Measurements from ENCODE around the gene ATRNL1.

Gene ATRNL1

GRCh38 chr10:115964827-115965226, 871.7 kb downstream of the ATRNL1 start:
- Histone ChIP-seq H3K9ac (ENCODE audit: low read depth, low read length) (no peak overlapping the region), H3K9me3 (ENCODE audit: control insufficient read depth, insufficient read depth, low read length) (no peaks in the 10 kb centered on the region), H3K36me3 (ENCODE audit: insufficient read depth, low read length) (no peaks in the 10 kb centered on the region), H3K4me1 (ENCODE audit: insufficient read depth, low read length) (no peaks in the 10 kb centered on the region)

GRCh38 chr10:115965376-115965775, 872.2 kb downstream of the ATRNL1 start:
- no peaks in the 10 kb centered on the region for H3K4me1 ChIP-seq (ENCODE audit: insufficient read depth, low read length)
- no peaks in the 10 kb centered on the region for H3K36me3 ChIP-seq (ENCODE audit: insufficient read depth, low read length)
- no peak overlapping the region for H3K9ac ChIP-seq (ENCODE audit: low read depth, low read length)
- no peaks in the 10 kb centered on the region for H3K9me3 ChIP-seq (ENCODE audit: control insufficient read depth, insufficient read depth, low read length)

DNA sequence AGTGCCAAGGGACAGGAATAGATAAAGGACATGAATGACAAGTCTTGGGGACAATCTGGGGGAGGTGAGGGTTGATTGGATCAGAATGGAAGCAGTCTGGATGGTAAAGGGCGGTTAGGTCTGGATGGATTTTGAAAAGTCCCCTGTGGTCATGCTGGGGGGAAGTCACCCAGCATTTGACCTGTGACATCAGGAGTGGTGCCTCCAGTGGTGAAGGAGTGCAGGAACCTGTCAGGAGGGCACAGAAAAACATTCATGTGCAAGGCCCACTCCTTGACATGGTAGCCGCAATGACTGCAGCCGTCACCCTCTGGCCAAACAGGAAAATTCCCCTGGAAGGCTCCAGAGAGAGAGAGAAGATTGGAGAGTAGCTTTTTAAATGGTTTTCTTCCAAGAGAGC, 875.1 kb downstream of the ATRNL1 start:
- no peak overlapping the region for H3K9ac ChIP-seq (ENCODE audit: low read depth, low read length)
- no peaks in the 10 kb centered on the region for H3K36me3 ChIP-seq (ENCODE audit: insufficient read depth, low read length)
- H3K4me1 ChIP-seq (ENCODE audit: insufficient read depth, low read length): no peaks in the 10 kb centered on the region
- no peaks in the 10 kb centered on the region for H3K9me3 ChIP-seq (ENCODE audit: control insufficient read depth, insufficient read depth, low read length)

- Histone ChIP-seq H3K9me3 (ENCODE audit: control insufficient read depth, insufficient read depth, low read length) (0 out of 2 replicates have a peak, but pooled peaks cover 3% of the 10 kb centered on the region), H3K4me1 (ENCODE audit: insufficient read depth, low read length) (no peaks in the 10 kb centered on the region), H3K36me3 (ENCODE audit: insufficient read depth, low read length) (no peaks in the 10 kb centered on the region), H3K9ac (ENCODE audit: low read depth, low read length) (no peak overlapping the region)
These were observed 876.4 kb downstream of the ATRNL1 start for GRCh38 chr10:115969591-115969990.

DNA sequence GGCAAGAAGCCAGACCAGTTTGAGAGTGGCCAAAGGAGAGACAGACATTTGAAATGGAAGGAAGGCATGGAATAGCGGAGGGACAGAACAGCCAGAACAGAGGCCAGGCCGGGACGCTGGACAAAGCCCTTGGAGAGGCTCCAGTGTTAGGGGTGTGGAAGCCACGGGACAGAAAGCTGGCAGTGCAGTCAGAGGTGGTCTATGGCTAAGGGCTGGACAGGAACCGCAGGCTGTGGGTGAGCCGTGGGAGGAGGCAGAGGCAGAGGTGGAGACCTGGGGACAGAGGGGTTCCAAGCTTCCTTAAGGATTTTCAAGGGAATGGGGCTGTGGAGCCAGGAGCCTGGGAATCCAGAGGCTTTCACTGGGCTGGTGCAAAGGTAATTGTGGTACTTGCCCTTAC, 878.8 kb downstream of the ATRNL1 start:
- Histone ChIP-seq H3K9me3 (ENCODE audit: control insufficient read depth, insufficient read depth, low read length) (0 out of 2 replicates have a peak, but pooled peaks cover 3% of the 10 kb centered on the region), H3K9ac (ENCODE audit: low read depth, low read length) (no peak overlapping the region), H3K4me1 (ENCODE audit: insufficient read depth, low read length) (0 out of 2 replicates have a peak, but pooled peaks cover 3% of the 10 kb centered on the region), H3K36me3 (ENCODE audit: insufficient read depth, low read length) (no peaks in the 10 kb centered on the region)

DNA sequence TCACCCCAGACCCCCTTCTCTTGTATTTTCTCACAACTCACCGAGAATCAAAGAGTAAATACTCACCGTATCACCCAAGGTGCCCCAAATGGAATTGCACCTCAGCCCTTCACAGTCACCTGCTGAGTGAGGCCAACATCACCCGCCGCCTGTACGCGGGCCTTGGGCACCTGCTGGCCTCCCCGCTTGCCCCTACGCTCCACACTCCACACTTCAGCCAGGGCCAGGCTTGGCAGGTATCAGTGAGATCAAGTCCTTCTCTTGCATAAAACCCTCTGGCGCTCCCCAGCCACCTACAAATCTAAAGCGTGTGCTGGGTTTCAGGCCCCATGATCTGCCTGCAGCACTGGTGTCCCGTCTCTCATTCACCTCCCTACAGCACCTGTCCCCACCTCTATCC, 879.3 kb downstream of the ATRNL1 start:
- H3K9me3 ChIP-seq (ENCODE audit: control insufficient read depth, insufficient read depth, low read length): 0 out of 2 replicates have a peak, but pooled peaks cover 3% of the 10 kb centered on the region
- no peak overlapping the region for H3K9ac ChIP-seq (ENCODE audit: low read depth, low read length)
- H3K4me1 ChIP-seq (ENCODE audit: insufficient read depth, low read length): 0 out of 2 replicates have a peak, but pooled peaks cover 8% of the 10 kb centered on the region
- H3K36me3 ChIP-seq (ENCODE audit: insufficient read depth, low read length): no peaks in the 10 kb centered on the region

- 0 out of 2 replicates have a peak, but pooled peaks cover 8% of the 10 kb centered on the region for H3K4me1 ChIP-seq (ENCODE audit: insufficient read depth, low read length)
- no peaks in the 10 kb centered on the region for H3K36me3 ChIP-seq (ENCODE audit: insufficient read depth, low read length)
- H3K9ac ChIP-seq (ENCODE audit: low read depth, low read length): no peak overlapping the region
- H3K9me3 ChIP-seq (ENCODE audit: control insufficient read depth, insufficient read depth, low read length): 0 out of 2 replicates have a peak, but pooled peaks cover 3% of the 10 kb centered on the region
These were observed 881.2 kb downstream of the ATRNL1 start for GRCh38 chr10:115974351-115974750.

GRCh38 chr10:115974816-115975430, 881.8 kb downstream of the ATRNL1 start:
- Histone ChIP-seq H3K4me1 (ENCODE audit: insufficient read depth, low read length) (0 out of 2 replicates have a peak, but pooled peaks cover 8% of the 10 kb centered on the region), H3K9me3 (ENCODE audit: control insufficient read depth, insufficient read depth, low read length) (0 out of 2 replicates have a peak, but pooled peaks cover 3% of the 10 kb centered on the region), H3K9ac (ENCODE audit: low read depth, low read length) (no peak overlapping the region), H3K36me3 (ENCODE audit: insufficient read depth, low read length) (no peaks in the 10 kb centered on the region)

DNA sequence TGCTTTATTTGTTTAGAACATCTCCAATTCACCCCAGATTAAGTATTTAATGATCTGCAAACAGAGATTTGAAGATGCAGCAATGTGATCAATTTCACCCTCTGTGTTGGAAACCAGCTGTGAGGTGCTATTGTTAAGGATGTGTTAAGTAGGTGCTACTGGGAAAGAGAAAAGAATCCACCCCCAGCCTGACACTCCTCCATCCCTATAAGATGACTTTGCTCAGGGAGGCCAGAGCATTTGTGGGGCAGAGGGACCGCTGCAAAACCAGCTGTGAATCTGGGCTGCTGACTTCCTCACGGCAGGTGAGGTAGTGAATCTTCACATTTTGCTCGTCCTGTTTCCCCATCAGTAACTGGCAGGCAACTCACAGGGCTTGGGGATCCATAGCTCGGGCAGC, 882.3 kb downstream of the ATRNL1 start:
- H3K36me3 ChIP-seq (ENCODE audit: insufficient read depth, low read length): no peaks in the 10 kb centered on the region
- 0 out of 2 replicates have a peak, but pooled peaks cover 3% of the 10 kb centered on the region for H3K9me3 ChIP-seq (ENCODE audit: control insufficient read depth, insufficient read depth, low read length)
- H3K9ac ChIP-seq (ENCODE audit: low read depth, low read length): no peak overlapping the region
- H3K4me1 ChIP-seq (ENCODE audit: insufficient read depth, low read length): 0 out of 2 replicates have a peak, but pooled peaks cover 8% of the 10 kb centered on the region

- Histone ChIP-seq H3K4me1 (ENCODE audit: insufficient read depth, low read length) (0 out of 2 replicates have a peak, but pooled peaks cover 8% of the 10 kb centered on the region), H3K9ac (ENCODE audit: low read depth, low read length) (no peak overlapping the region), H3K36me3 (ENCODE audit: insufficient read depth, low read length) (no peaks in the 10 kb centered on the region), H3K9me3 (ENCODE audit: control insufficient read depth, insufficient read depth, low read length) (0 out of 2 replicates have a peak, but pooled peaks cover 3% of the 10 kb centered on the region)
These were observed 883.2 kb downstream of the ATRNL1 start for GRCh38 chr10:115976342-115976741.

DNA sequence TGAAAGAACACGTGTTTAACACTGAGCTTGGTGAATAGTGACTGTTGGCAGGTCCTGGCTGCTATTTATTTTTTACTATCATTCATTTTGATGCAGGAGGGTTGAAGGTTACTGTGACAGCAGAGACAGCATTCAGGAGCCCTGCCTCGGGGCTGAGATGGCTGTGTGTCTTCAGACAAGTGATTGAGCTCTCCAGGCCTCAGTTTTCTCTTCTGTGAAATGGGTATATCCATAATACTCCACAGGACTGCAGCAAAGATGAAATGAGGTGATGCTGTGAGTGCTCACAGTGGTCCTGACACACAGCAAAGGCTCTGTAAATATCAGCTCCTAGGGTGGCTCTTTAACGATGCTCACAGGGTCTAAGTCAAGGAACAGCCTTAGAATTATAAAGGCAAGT, 884.7 kb downstream of the ATRNL1 start:
- H3K4me1 ChIP-seq (ENCODE audit: insufficient read depth, low read length): 0 out of 2 replicates have a peak, but pooled peaks cover 8% of the 10 kb centered on the region
- H3K36me3 ChIP-seq (ENCODE audit: insufficient read depth, low read length): no peaks in the 10 kb centered on the region
- H3K9me3 ChIP-seq (ENCODE audit: control insufficient read depth, insufficient read depth, low read length): 0 out of 2 replicates have a peak, but pooled peaks cover 3% of the 10 kb centered on the region
- H3K9ac ChIP-seq (ENCODE audit: low read depth, low read length): no peak overlapping the region

DNA sequence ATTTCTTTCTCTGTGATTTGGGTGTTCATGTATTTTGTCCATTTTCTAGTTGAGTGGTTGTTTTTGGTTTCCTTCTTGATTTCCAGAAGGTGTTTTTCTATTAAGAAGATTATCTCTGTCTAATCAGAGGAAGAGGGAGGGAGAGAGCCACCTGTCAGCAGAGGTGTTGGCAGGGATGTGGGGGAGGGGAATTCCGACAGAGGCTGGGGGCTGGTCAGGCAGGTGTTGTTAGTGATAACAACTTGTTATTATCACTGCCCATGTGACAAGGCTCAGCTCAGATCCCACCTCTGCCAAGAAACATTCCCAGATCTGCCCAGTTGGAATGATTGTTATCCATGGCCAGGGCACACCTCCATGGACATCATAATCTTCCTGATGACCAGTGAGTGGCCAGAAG, 886.4 kb downstream of the ATRNL1 start:
- Histone ChIP-seq H3K9ac (ENCODE audit: low read depth, low read length) (no peak overlapping the region), H3K36me3 (ENCODE audit: insufficient read depth, low read length) (no peaks in the 10 kb centered on the region), H3K4me1 (ENCODE audit: insufficient read depth, low read length) (0 out of 2 replicates have a peak, but pooled peaks cover 8% of the 10 kb centered on the region), H3K9me3 (ENCODE audit: control insufficient read depth, insufficient read depth, low read length) (no peaks in the 10 kb centered on the region; the same call in 1 of the 2 replicates)

DNA sequence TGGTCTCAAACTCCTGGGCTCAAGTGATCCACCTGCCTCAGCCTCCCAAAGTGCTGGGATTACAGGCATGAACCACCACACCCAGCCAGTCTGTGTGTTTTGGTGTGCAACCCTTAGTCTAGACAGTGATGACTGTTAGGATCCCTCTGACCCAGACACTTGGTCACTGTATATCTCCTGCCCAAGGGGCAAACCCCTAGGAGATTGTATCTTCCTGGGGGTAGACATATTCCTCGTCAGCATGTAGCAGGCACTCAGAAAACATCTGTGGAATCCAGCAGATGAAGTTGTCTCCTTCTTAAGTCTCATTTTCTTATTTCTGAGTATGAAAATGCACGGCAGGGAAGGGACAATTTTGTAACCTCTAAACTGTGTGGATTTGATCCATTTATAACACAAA, 887.3 kb downstream of the ATRNL1 start:
- Histone ChIP-seq H3K9me3 (ENCODE audit: control insufficient read depth, insufficient read depth, low read length) (no peaks in the 10 kb centered on the region; the same call in 1 of the 2 replicates), H3K9ac (ENCODE audit: low read depth, low read length) (no peak overlapping the region), H3K36me3 (ENCODE audit: insufficient read depth, low read length) (no peaks in the 10 kb centered on the region), H3K4me1 (ENCODE audit: insufficient read depth, low read length) (0 out of 2 replicates have a peak, but pooled peaks cover 8% of the 10 kb centered on the region)

DNA sequence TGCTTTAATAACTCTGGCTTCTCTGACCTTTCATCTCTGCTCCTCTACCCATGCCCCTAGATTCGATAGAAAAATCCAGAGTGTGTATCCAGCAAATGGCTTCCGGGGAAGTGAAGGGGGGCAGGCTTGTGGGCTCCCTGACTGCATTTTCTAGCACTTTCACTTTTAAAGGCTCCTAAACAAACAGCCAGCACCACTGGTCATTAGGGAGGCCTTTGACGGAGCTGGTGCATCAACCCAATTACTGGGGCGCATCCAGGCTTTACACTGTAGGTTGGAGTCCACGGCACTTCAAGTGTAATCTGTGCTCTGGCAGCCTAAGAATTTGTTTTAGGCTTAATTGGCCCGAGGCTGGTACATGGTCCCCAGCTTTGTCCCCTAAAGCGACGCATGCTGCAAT, 887.9 kb downstream of the ATRNL1 start:
- H3K9ac ChIP-seq (ENCODE audit: low read depth, low read length): no peak overlapping the region
- no peaks in the 10 kb centered on the region for H3K36me3 ChIP-seq (ENCODE audit: insufficient read depth, low read length)
- peaks cover 2% of the 10 kb centered on the region; the same call in 1 of the 2 replicates for H3K9me3 ChIP-seq (ENCODE audit: control insufficient read depth, insufficient read depth, low read length)
- H3K4me1 ChIP-seq (ENCODE audit: insufficient read depth, low read length): 0 out of 2 replicates have a peak, but pooled peaks cover 8% of the 10 kb centered on the region

DNA sequence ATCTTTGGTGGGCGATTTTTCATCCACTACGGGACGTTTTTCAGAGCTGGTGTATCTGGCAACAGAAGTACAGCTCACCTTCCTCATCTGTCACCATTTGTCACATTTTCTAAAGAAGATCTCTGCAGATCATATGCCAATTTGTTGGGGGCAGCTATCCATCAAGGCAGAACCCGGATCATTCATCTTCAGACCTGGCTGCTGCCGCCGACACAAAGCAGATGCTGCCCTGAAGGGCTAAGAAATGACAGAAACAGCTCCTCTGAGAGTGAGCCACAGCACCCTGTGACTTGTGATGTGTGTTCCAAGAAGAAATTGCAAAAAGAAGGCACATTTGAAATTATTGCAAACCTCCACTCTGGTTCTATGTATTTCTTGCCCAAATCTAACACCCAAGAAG, 888.9 kb downstream of the ATRNL1 start:
- Histone ChIP-seq H3K9ac (ENCODE audit: low read depth, low read length) (no peak overlapping the region), H3K4me1 (ENCODE audit: insufficient read depth, low read length) (0 out of 2 replicates have a peak, but pooled peaks cover 4% of the 10 kb centered on the region), H3K9me3 (ENCODE audit: control insufficient read depth, insufficient read depth, low read length) (peaks cover 4% of the 10 kb centered on the region; the same call in 1 of the 2 replicates), H3K36me3 (ENCODE audit: insufficient read depth, low read length) (no peaks in the 10 kb centered on the region)

Data from ES-I3 (cell line).